A549 (cell line): ENCODE results near the gene COX4I1. TPM values are rescaled to one million over a fixed set of nuclear protein-coding genes. Genes with fewer than 3 reads are reported as not detected.
A peak's percentile ranks its signal among the peaks of the same experiment; 100 is the strongest.

Source experiments
- ATAC-seq, 2 experiments: fragments of 200-7000 bp in 1 of 2; fragments of >200 bp in 1 of 2; cut with Nextera tagmentation in 1 of 2; cut with Tn5 transposase in 1 of 2; 3 replicates each; pipeline versions ENCODE4 v1.8.0 to v1.9.1; 2018 to 2020; ENCODE audit warnings: mild to moderate bottlenecking in 1 of 2, moderate library complexity in 1 of 2
- CTCF ChIA-PET: fragments of 300-600 bp; sonication (Branson Sonifier 250); formaldehyde crosslinking; extraction: SDS; loops from one replicate; lab custom pipeline; 2021; ENCODE audit warnings: antibody characterized with exemption, inconsistent platforms; lab: Yijun Ruan, JAX
- POLR2A ChIA-PET: fragments of 350-600 bp; formaldehyde crosslinking; extraction: SDS; loops from one replicate; lab custom pipeline; 2021; ENCODE audit warnings: antibody characterized with exemption, inconsistent platforms; lab: Yijun Ruan, JAX
- DNase-seq, 2 experiments: peaks; one replicate each; pipeline versions ENCODE4 v3.0.0 to v3.0.0-alpha.2; 2011 to 2016; ENCODE audit warnings: low read depth in 1 of 2, low spot score in 1 of 2
- FAIRE-seq: peaks from 2 replicates; lab custom pipeline; 2011; peaks lifted over from hg19 to GRCh38; lab: Jason Lieb, UNC
- H3K27ac ChIP-seq, 2 experiments: fragments of >200 bp; sonication (Bioruptor Twin); formaldehyde crosslinking; 3 replicates each; pipeline ENCODE4 v1.5.1; 2016 to 2017
- H3K4me1 ChIP-seq: fragments of >200 bp; sonication (Bioruptor Twin); formaldehyde crosslinking; 3 replicates; pipeline ENCODE4 v1.6.1; 2016
- H3K4me2 ChIP-seq: fragments of >200 bp; sonication (Bioruptor Twin); formaldehyde crosslinking; 3 replicates; pipeline ENCODE4 v1.6.1; 2016
- H3K4me3 ChIP-seq: fragments of >200 bp; sonication (Bioruptor Twin); formaldehyde crosslinking; 3 replicates; pipeline ENCODE4 v1.5.1; 2016
- H3K9me3 ChIP-seq: fragments of >200 bp; sonication (Bioruptor Twin); formaldehyde crosslinking; 3 replicates; pipeline ENCODE4 v1.6.1; 2016
- BHLHE40 ChIP-seq: IDR thresholded peaks from 2 replicates; pipeline ENCODE4 v1.6.1; 2012; ENCODE audit warnings: low read depth, low read length, inconsistent platforms
- CBX8 ChIP-seq: fragments of 200-600 bp; sonication (generic); IDR thresholded peaks from 2 replicates; pipeline ENCODE4 v1.6.1; 2016
- CHD2 ChIP-seq: fragments of 150-350 bp; IDR thresholded peaks from 2 replicates; pipeline ENCODE4 v1.6.1; 2014; ENCODE audit warnings: low read length; ENCODE audit not compliant: partially characterized antibody
- CHD4 ChIP-seq: fragments of 200-600 bp; sonication (generic); IDR thresholded peaks from 2 replicates; pipeline ENCODE4 v1.6.1; 2016; ENCODE audit warnings: antibody characterized with exemption, mild to moderate bottlenecking, borderline replicate concordance
- E2F6 ChIP-seq: IDR thresholded peaks from 2 replicates; pipeline ENCODE4 v1.6.1; 2012; ENCODE audit warnings: low read depth, borderline replicate concordance
- EHF ChIP-seq: fragments of 250-450 bp; sonication (Bioruptor Pico); IDR thresholded peaks from 2 replicates; pipeline ENCODE4 v1.5.0; 2020; ENCODE audit warnings: mild to moderate bottlenecking
- ELK1 ChIP-seq: fragments of 150-350 bp; IDR thresholded peaks from 2 replicates; pipeline ENCODE4 v1.6.1; 2014; ENCODE audit warnings: low read depth, mild to moderate bottlenecking, low read length
- EP300 ChIP-seq, 2 experiments: fragments of >200 bp; sonication (Bioruptor Twin); formaldehyde crosslinking; IDR thresholded peaks; 2 replicates in 1 of 2; 3 replicates in 1 of 2; pipeline ENCODE4 v1.6.1; 2016 to 2017
- ESRRA ChIP-seq: fragments of 150-350 bp; IDR thresholded peaks from 2 replicates; pipeline ENCODE4 v1.6.1; 2014; ENCODE audit warnings: mild to moderate bottlenecking, low read length, borderline replicate concordance
- HDAC2 ChIP-seq: fragments of 200-600 bp; sonication (generic); IDR thresholded peaks from 2 replicates; pipeline ENCODE4 v1.6.1; 2016
- HES2 ChIP-seq: fragments of >200 bp; sonication (Bioruptor Twin); formaldehyde crosslinking; IDR thresholded peaks from 2 replicates; pipeline ENCODE4 v1.6.1; 2016
- HOXA7 ChIP-seq: fragments of 250-450 bp; sonication (Bioruptor Pico); IDR thresholded peaks from 2 replicates; pipeline ENCODE4 v1.5.0; 2020; ENCODE audit warnings: mild to moderate bottlenecking, moderate library complexity
- HOXB13 ChIP-seq: fragments of 250-450 bp; sonication (Bioruptor Pico); IDR thresholded peaks from 2 replicates; pipeline ENCODE4 v1.5.0; 2020; ENCODE audit warnings: low read depth, mild to moderate bottlenecking, moderate library complexity
- HOXB5 ChIP-seq: fragments of 250-450 bp; sonication (Bioruptor Pico); IDR thresholded peaks from 2 replicates; pipeline ENCODE4 v1.5.0; 2020; ENCODE audit warnings: mild to moderate bottlenecking, moderate library complexity
- JUN ChIP-seq, 2 experiments: fragments of >200 bp; sonication (Bioruptor Twin); formaldehyde crosslinking; IDR thresholded peaks; 2 replicates in 1 of 2; 3 replicates in 1 of 2; pipeline ENCODE4 v1.6.1; 2016 to 2017
- KDM1A ChIP-seq: fragments of 200-600 bp; sonication (generic); IDR thresholded peaks from 2 replicates; pipeline ENCODE4 v1.6.1; 2016; ENCODE audit warnings: low read depth, mild to moderate bottlenecking
- KDM5A ChIP-seq: fragments of 200-600 bp; sonication (generic); IDR thresholded peaks from 2 replicates; pipeline ENCODE4 v1.6.1; 2016; ENCODE audit warnings: antibody characterized with exemption, mild to moderate bottlenecking
- MAFK ChIP-seq: fragments of 450-650 bp; IDR thresholded peaks from 2 replicates; pipeline ENCODE4 v1.6.1; 2014; ENCODE audit not compliant: partially characterized antibody
- MAX ChIP-seq: IDR thresholded peaks from 2 replicates; pipeline ENCODE4 v1.6.1; 2012
- MAZ ChIP-seq: fragments of 150-350 bp; IDR thresholded peaks from 2 replicates; pipeline ENCODE4 v1.6.1; 2014; ENCODE audit warnings: antibody characterized with exemption, low read depth, low read length, borderline replicate concordance
- NFE2L2 ChIP-seq: fragments of 150-350 bp; conservative IDR thresholded peaks from 2 replicates; pipeline ENCODE4 v1.6.1; 2014; ENCODE audit warnings: low read length
- NR3C1 ChIP-seq: fragments of >200 bp; sonication (Bioruptor Twin); formaldehyde crosslinking; IDR thresholded peaks from 3 replicates; pipeline ENCODE4 v1.6.1; 2017
- PHF8 ChIP-seq: fragments of 200-600 bp; sonication (generic); IDR thresholded peaks from 2 replicates; pipeline ENCODE4 v1.6.1; 2016; ENCODE audit warnings: low read depth, mild to moderate bottlenecking, antibody characterized with exemption, moderate library complexity, borderline replicate concordance
- POLR2A ChIP-seq: IDR thresholded peaks from 2 replicates; pipeline ENCODE4 v1.6.1; 2012; ENCODE audit warnings: mild to moderate bottlenecking, low read length
- RNF2 ChIP-seq: fragments of 200-600 bp; sonication (generic); IDR thresholded peaks from 2 replicates; pipeline ENCODE4 v1.6.1; 2016; ENCODE audit warnings: low read depth, mild to moderate bottlenecking, antibody characterized with exemption, moderate library complexity, borderline replicate concordance
- SREBF2 ChIP-seq: fragments of 450-650 bp; IDR thresholded peaks from 2 replicates; pipeline ENCODE4 v1.6.1; 2014; ENCODE audit warnings: mild to moderate bottlenecking, moderate library complexity
- TP53 ChIP-seq: fragments of 250-450 bp; sonication (Bioruptor Pico); IDR thresholded peaks from 2 replicates; pipeline ENCODE4 v1.5.0; 2021; ENCODE audit warnings: mild to moderate bottlenecking, moderate library complexity
- ZFP36 ChIP-seq: fragments of 450-650 bp; IDR thresholded peaks from 2 replicates; pipeline ENCODE4 v1.6.1; 2014; ENCODE audit warnings: borderline replicate concordance; ENCODE audit not compliant: partially characterized antibody
- ZSCAN20 ChIP-seq: fragments of 250-450 bp; sonication (Bioruptor Pico); IDR thresholded peaks from 2 replicates; pipeline ENCODE4 v1.8.0; 2022; ENCODE audit warnings: mild to moderate bottlenecking, moderate library complexity
- WGBS: methylation state at CpG from one replicate; pipeline ENCODE4 v1.1.6; 2017; ENCODE audit errors: missing lambda C conversion rate; 5-methylcytosine and 5-hydroxymethylcytosine counted together
- polyA plus RNA-seq, 4 experiments: library from polyadenylated mRNA; depleted of rRNA in 3 of 4; stranded (reverse); fragments of >200 nt; fragmentation: RNase III in 1 of 4; extraction: RNeasy Plus Mini Kit Qiagen cat#74134 plus additional on column Dnase treatment in 1 of 4; gene quantifications; 2 replicates in 3 of 4; 3 replicates in 1 of 4; pipeline ENCODE4 v1.2.3, GENCODE V29; 2011 to 2017

Gene COX4I1
- polyA plus RNA-seq, 2 of the 4 experiments (the other 2 are of a cell fraction): 783 to 929 TPM

GRCh38 chr16:85799497-85800320, at the start of gene COX4I1, which contains the start of gene EMC8 (continued):
- TF ChIP-seq CHD2: no peak
- no peak for TF ChIP-seq ELK1
- TF ChIP-seq HOXB5: no peak
- TF ChIP-seq JUN (IDR thresholded peaks at IDR 0.05): peak; percentile 64 to 92; a peak in 4 of 5 replicates
- TF ChIP-seq KDM5A: no peak
- no peak for TF ChIP-seq HOXB13 (CRISPR knock-in tag)
- peak; percentile 89 for TF ChIP-seq PHF8
- TF ChIP-seq ESRRA: peak; percentile 39; the same call in 1 of the 2 replicates
- no peak for TF ChIP-seq MAZ
- peak; percentile 81 for TF ChIP-seq POLR2A

- WGBS: 67% methylated on average over 14 of the region's 14 CpGs
- no peak for TF ChIP-seq HOXA7 (CRISPR knock-in tag)
- TF ChIP-seq KDM5A: no peak
- TF ChIP-seq TP53 (CRISPR knock-in tag): no peak
- TF ChIP-seq ZFP36: no peak
- TF ChIP-seq KDM1A: no peak
- TF ChIP-seq ZSCAN20: no peak
- TF ChIP-seq MAX: no peak
- Histone ChIP-seq H3K4me1 (peaks cover 40% of the 10 kb centered on the region), H3K9me3 (no peaks in the 10 kb centered on the region), H3K4me2 (peak overlapping the region; percentile 93), H3K27ac (peak overlapping the region; percentile 82 to 95; a peak in 5 of 6 replicates), H3K4me3 (peak overlapping the region; percentile 94)
- no peak for ATAC-seq
- POLR2A ChIA-PET: no interaction called here
- DNase-seq: no peak
- no peak for FAIRE-seq
- CTCF ChIA-PET: interaction anchor here (1.5 to 2.8 kb wide), 2 partner anchors 10 to 16 kb away, joined by 3 to 16 read pairs; no protein-coding TSS in a partner anchor
Observed at GRCh38 chr16:85749771-85750145, 49.7 kb upstream of the COX4I1 start.

GRCh38 chr16:85750146-85750826, 49.2 kb upstream of the COX4I1 start:
- no peak for TF ChIP-seq CHD4
- no peak for TF ChIP-seq BHLHE40
- no peak for TF ChIP-seq SREBF2
- no peak for TF ChIP-seq MAFK
- no peak for TF ChIP-seq PHF8
- TF ChIP-seq HOXA7 (CRISPR knock-in tag): no peak
- TF ChIP-seq RNF2: 0 out of 2 replicates have a peak, but pooled peaks have one; percentile 57
- no peak for TF ChIP-seq EP300 (IDR thresholded peaks at IDR 0.05)
- peak; percentile 13; the same call in 1 of the 2 replicates for TF ChIP-seq E2F6
- no peak for TF ChIP-seq CBX8
- TF ChIP-seq TP53 (CRISPR knock-in tag): peak; percentile 15; the same call in 1 of the 2 replicates
- TF ChIP-seq HES2: no peak
- 0 out of 2 replicates have a peak, but pooled peaks have one; percentile 35 for TF ChIP-seq MAX
- TF ChIP-seq MAZ: no peak
- no peak for TF ChIP-seq NR3C1
- TF ChIP-seq NFE2L2: no peak
- TF ChIP-seq EHF (CRISPR knock-in tag): no peak
- no peak for TF ChIP-seq ESRRA
- no peak for TF ChIP-seq HDAC2
- TF ChIP-seq ZFP36: no peak
- FAIRE-seq (no peak), ATAC-seq (peak; percentile 36 to 39), DNase-seq (no peak)
- Histone ChIP-seq H3K4me2 (peak overlapping the region; percentile 93), H3K4me1 (peaks cover 40% of the 10 kb centered on the region), H3K9me3 (no peaks in the 10 kb centered on the region), H3K27ac (peak overlapping the region; percentile 82 to 95), H3K4me3 (peak overlapping the region; percentile 94)
- POLR2A ChIA-PET: no interaction called here
- WGBS: 15% methylated on average over 15 of the region's 51 CpGs
- CTCF ChIA-PET: interaction anchor here (1.4 to 1.8 kb wide), 3 partner anchors 10 to 15 kb away, joined by 3 to 8 read pairs (median 3); no protein-coding TSS in a partner anchor
